ENCODE data around the gene MADD.

MADD gene

DNA sequence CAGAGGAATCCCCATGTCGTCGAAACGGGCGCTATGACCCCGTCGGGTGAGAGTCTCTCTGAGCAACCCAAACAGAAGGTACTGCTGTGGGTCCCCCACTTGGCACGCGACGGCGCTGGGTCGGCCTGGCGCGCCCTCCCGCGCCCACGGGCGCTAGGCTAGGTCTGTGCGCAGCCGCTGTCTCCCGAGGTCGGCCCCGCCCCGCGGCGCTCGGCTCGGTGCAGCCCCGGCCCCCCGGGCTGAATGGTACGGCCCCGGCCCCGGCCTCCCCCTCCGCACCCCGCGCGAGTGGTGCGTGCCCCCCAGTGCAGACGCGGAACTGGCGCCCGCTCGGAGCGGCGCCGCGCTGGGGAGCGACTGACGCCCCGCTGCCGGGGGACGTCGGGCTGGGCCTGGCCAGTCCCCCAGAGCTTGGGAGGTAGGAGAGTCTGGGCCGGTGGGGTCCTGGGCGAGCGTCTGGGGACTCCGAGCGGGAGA is at the start of gene MADD:
TSS of gene MADD (plus strand) at position 305 of the 477 bp plus-strand sequence.
- peak; percentile 86 to 88 for DNase-seq (ENCODE audit: low read depth in 2 of 2)

- no peak for DNase-seq (ENCODE audit: low read depth in 2 of 2)
Observed at GRCh38 chr11:47220401-47220821, 49.5 kb upstream of the MADD start.

DNA sequence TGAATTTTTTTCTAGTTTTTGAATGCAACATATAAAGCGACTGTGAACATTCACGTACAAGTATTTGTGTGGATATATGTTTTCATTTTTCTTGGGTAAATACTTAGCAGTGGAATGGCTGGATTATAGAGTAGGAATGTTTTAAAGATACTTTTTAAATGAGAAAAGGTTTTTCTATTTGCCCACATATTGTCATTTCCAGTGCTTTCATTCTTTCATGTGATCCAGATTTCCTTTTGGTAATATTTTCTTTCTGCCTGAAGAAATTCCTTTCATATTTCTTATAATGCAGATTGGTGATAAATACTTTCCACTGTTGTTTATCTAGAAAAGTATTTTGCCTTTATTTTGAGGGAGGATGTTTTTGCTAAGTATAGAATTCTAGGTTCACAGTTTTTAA is 47.2 kb upstream of the MADD start:
- no peak for DNase-seq (ENCODE audit: low read depth in 2 of 2)

- no peak for DNase-seq (ENCODE audit: low read depth in 2 of 2)
Observed at GRCh38 chr11:47225552-47226400, 44.2 kb upstream of the MADD start.

GRCh38 chr11:47229161-47229560 is 40.8 kb upstream of the MADD start:
- no peak for DNase-seq (ENCODE audit: low read depth in 2 of 2)

DNA sequence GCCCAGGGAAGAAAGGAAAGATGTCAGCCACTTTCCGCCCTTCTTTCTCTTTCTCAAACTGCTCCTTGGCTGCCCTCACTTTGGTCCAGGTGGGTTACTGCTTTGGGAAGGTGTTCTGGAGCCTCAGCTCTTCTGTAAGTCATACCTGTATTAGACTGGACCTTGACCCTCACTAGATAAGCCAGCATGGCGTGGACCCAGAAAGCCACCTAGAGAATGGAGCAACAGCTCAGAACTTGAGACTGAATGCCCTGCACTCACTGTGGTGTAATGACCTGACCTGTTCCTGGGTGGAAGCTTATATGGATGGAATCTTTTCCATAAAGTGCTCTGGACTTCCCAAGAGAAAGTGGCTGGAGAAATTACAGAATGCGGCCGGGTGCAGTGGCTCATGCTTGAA is 36.9 kb upstream of the MADD start:
- no peak for DNase-seq (ENCODE audit: low read depth in 2 of 2)

DNA sequence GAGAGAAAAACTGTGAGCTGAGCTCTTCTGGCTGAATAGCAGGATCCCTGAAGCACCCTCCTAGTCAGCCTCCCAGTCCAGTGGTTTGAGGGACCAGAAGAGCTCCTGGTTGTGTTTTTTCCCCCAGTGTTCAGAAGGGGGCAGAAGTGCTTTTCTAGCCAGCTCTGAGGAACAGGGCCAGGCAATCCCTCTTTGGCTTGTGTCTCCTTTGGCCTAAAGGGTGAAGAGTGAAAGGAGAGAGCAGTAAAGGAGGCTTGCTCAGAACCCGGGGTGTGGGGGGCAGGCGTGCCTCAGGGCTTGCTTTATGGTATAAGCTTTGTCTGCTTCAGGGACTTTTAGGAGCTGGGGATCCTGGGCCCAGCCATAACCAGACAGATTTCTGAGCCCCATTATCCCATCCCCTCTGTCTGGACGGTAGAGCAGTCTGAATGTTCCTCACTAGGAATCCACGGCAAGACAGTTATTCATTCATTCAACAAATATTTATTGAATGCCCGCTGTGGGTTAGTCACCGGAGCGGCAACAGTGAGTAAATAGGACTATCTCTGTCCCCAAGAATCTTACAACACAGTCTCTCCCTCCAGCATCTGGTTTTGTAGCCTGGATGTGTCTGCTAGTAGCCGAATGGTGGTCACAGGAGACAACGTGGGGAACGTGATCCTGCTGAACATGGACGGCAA is 35.8 kb upstream of the MADD start:
- no peak for DNase-seq (ENCODE audit: low read depth in 2 of 2)

DNA sequence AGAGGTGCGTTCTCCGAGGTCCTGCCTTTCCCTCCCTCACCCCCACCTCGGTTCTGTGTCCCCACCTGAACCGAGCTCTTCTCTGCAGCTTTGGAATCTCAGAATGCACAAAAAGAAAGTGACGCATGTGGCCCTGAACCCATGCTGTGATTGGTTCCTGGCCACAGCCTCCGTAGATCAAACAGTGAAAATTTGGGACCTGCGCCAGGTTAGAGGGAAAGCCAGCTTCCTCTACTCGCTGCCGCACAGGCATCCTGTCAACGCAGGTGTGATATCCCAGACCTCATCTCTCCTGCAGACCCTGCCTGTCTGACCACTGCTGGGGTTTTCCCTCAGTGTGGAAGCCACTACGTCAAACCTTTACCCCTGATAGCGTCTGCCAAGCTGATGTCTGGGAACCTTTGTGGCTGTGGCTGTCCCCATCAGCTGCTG is 35.2 kb upstream of the MADD start:
- DNase-seq (ENCODE audit: low read depth in 2 of 2): no peak

- DNase-seq (ENCODE audit: low read depth in 2 of 2): no peak
Observed at GRCh38 chr11:47235163-47235562, 34.8 kb upstream of the MADD start.

DNA sequence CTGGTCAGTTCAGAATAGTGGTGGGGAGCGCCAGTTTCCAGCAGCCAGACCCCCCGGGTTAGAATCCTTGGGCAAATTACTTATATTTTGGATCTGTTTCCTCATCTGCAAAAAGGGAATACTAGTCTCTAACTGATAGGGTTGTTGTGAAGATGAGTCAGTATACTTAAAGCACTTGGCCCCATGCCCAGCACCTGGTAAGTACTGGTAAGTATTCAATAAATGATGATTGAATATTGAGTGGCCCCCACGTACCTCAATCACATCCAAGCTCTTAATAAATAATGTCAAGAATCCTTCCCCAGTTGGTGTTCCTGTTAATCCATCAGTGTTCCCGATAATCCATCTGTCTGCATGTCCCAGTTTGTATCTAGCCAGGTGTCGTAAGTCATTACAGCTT is 33.5 kb upstream of the MADD start:
- no peak for DNase-seq (ENCODE audit: low read depth in 2 of 2)

- DNase-seq (ENCODE audit: low read depth in 2 of 2): no peak
Observed at GRCh38 chr11:47239852-47240251, 30.1 kb upstream of the MADD start.

DNA sequence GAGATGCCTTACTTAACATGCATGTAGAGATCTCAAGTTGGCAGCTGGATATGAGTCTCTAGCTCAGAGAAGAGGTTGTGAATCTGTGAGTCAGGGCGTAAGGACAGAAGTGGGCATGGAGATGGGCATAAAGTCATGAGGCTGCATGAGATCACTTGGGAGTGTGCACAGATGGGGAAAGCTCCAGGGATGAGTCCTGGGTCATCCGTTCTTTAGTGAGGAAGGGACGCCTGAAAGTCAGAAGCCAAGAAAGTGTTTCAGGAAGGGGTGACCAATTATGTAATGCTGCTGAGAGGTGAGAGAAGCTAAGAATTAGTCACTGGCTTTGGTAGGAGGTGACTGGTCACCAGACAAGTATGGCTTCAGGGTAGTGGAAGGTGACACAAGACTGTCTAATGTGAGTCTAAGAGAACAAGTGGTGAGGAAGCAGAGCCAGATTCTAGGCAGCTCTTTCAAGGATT is 28.1 kb upstream of the MADD start:
- no peak for DNase-seq (ENCODE audit: low read depth in 2 of 2)

DNA sequence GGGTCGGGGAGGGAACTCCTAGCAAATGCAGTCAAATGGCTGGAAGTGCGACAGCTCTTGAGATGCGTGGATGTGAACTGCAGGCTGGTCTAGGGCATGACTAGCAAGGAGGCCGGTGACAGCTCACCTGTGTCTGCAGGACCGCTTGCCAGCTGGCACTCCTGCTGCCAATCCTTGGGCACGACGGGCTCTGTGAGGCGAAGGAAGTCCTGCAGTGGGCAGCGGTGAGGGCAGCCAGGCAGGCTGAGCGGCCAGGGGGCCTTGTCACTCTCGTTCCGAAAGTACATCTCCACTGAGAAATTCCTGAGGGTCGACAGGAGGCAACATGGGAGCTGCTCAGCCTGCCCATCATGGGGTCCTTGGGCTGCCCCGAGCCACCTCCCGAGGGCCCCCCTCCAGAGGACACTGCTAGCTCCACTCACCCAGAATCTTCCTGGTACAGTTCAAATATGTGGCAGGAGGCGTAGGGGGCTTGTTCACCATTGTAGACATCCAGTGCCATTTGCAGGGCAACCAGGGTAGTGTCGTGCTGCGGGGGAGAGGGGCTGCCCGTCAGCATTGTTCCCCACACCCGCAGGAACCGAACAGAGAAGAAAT is 27.2 kb upstream of the MADD start:
- DNase-seq (ENCODE audit: low read depth in 2 of 2): no peak

DNA sequence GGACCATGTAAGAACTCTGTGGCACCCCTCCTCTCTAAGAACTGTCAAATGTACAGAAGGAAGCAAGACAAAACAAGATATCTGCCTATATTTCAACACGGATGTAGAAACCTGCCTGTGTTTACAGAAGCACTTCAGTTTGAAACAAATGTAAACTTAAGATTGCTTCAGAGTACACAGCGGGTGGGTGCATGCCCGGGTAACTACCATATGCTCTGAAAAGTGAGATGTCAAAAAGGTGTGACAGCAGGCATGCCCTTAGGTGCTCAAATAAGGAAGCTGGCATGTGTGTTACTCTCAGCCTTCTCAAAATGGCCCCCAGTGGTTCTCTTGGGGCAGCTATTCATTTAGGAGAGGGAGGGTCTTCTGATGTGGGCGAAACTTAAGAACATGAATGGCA is 26.5 kb upstream of the MADD start:
- DNase-seq (ENCODE audit: low read depth in 2 of 2): no peak

GRCh38 chr11:47244448-47245350 is 25.2 kb upstream of the MADD start:
- DNase-seq (ENCODE audit: low read depth in 2 of 2): no peak

DNA sequence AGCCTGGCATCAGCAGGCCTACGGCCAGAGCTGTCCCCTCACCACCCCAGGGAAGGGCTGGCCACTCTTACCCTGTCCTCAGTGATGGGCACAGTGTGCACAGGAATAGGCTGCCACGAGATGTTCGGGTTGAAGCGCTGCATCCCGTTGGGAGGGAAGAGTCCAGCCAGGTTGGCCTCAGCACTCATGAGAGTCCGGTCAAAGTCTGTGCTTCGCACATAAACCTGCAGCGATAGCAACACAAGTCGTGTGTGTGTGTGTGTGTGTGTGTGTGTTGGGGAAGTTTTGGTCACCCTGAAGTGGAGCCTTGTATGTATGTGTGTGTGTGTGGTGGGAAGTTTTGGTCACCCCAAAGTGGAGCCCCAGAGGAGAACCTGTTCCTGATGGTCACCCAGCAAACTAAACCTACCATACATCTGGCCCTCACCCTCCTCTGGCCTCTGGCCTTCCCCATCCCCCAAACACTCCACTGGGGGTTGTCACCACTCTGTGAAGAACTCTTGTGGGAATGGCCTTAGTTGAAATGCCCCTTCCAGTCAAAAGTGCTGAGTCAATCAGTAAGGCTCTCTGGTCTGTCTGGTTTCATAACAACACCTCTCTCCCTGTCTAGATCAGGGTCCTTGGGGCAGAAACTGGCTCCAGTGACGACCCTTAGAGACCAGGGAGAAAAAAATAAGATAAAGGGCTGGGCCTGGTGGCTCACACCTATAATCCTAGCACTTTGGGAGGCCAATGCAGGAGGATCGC is 24.1 kb upstream of the MADD start:
- DNase-seq (ENCODE audit: low read depth in 2 of 2): no peak

DNA sequence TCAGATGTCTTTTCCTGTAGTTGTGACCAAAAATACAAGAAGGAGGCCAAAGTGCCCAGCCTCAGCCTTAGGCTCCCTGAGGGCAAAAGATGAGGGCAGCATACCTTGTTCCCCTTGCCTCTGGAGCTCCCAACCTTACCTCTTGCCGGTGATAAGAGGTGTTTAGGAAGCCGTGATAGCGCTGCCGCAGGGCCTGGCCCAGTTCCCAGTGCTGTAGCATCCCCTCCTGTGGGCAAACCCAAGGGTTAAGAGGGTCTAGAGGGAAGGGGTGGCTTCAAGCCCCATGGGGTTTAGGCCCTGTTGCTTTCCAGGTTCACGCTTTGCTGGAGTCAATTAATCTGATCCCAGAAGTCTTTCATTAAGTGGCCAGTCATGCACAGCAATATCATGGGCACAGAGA is 22.4 kb upstream of the MADD start:
- no peak for DNase-seq (ENCODE audit: low read depth in 2 of 2)

- DNase-seq (ENCODE audit: low read depth in 2 of 2): no peak
Observed at GRCh38 chr11:47248304-47248663, 21.6 kb upstream of the MADD start.

DNA sequence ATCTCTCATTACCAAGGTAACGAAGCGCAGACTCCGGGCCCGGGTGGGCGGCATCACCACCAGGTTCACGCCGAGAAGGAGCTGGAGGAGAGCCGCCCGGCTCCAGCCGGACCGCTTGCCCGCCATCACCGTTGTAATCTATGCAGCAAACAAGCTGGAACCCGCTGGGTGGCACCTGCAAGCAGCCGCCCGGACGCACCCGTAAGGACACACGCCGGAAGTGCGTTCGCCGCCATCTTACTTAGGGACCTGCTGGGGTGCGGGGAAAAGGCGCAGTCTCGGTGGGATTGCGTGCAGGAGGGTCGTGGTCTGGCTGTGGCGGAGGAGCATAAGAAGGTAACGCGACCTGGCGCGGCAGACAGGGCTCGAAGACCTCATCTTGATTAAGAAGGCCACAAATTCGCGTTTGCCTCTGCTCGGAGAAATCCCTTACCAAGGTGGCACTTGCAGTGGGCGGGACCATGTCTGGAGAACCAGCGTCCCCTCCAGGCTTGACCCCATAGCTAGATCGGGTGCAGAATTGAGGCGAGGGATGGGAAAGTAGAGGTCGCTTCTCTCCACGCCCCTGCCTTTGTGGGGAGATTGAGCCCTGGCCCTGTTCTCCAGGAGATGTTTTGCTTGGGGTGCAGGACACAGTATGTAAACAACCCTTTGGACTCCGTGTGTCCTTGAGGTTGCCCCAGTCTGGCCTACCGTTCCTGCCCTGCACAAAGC is 21.1 kb upstream of the MADD start, which contains the start of gene ACP2:
TSS of gene ACP2 (minus strand) at position 151 of the 714 bp plus-strand sequence. CDS start at position 126, 25 bp downstream.
- DNase-seq (ENCODE audit: low read depth in 2 of 2): peak; percentile 79 to 84

DNA sequence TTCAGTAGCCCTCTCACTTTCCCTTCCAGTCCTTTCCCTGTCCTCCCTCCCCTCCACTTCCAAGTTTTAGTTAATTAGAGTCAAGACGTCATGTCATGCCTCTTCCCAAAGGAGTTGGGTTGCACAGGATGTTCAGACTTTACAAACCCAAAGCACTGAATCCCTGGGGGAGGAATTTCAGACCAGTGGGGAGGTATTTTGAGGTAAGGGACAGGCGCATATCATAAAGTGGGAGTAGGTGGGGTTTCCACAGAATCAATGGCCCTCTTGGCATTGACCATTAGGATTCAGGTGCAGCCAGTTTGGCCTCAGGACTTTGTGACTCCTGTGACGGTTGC is 20.6 kb upstream of the MADD start:
- no peak for DNase-seq (ENCODE audit: low read depth in 2 of 2)
